ENCODE data around the gene GGT6.

GGT6 gene

DNA sequence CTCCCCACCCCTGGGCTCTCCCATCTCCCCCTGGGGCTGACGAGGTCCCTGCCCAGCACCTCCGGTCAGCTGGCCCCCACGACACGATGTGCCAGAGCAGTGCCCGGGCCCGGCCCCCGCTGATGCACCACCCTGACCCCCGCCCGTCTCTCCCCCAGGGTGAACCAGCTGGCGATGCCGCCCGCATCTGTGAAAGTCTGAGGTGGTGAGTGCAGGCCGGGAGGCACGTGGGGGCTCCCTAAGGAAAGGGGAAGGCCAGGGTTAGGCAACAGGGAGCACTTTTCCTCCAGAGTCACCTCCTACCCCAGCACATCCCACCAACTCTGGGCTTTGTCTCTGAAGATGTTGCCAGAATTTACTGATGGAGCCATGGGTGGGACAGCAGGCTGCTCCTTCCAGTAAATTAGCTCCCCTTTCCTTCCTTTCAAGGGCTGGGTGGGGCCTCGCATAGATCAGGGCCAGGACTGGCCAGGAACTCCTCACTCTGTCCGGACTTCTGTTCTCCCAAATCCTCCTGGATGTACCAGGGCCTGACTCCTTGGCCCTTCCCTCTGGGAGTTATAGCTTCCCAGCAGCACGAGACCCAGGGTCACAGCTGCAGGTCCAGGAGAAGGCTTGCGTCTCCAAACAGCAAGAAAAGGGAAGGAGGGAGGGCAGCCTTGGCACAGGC is 23.5 kb downstream of the GGT6 start:
- Histone ChIP-seq H3K9me3 (ENCODE audit: control insufficient read depth, insufficient read depth, low read length) (no peaks in the 10 kb centered on the region), H3K27ac (ENCODE audit: low read depth, low read length) (no peak overlapping the region), H3K36me3 (ENCODE audit: control insufficient read depth, insufficient read depth, low read length) (peaks cover 46% of the 10 kb centered on the region), H3K27me3 (ENCODE audit: control insufficient read depth, insufficient read depth, low read length) (peaks cover 26% of the 10 kb centered on the region), H3K9ac (ENCODE audit: low read depth, low read length) (no peak overlapping the region), H3K4me3 (ENCODE audit: low read depth, low read length) (peak overlapping the region; percentile 49), H3K4me1 (ENCODE audit: control insufficient read depth, insufficient read depth, low read length) (peaks cover 15% of the 10 kb centered on the region)

DNA sequence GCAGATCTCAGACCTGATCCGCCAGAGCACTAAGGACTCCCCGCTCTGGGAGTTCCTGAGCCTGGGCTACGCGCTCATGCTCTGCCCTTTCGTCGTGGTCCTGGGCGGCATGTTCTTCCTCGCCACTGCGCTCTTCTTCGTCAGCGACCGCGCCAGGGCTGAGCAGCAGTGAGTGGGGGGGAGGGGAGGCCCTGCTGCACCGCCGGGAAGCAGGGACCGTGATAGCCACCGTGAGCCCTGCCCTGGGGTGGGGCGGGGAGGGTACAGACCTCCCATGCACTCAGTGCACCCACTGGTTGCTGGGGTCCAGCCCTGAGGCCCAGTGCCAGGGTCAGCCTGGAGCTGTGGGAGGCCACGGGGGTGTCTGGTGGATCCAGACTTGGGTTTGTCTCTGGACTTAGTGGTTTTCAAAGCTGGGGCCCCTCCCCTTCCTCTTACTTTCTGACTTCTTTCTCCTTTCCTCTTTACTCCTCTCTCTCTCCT is 24.1 kb downstream of the GGT6 start:
- H3K27ac ChIP-seq (ENCODE audit: low read depth, low read length) = no peak overlapping the region
- H3K9ac ChIP-seq (ENCODE audit: low read depth, low read length) = no peak overlapping the region
- H3K4me1 ChIP-seq (ENCODE audit: control insufficient read depth, insufficient read depth, low read length) = peaks cover 15% of the 10 kb centered on the region
- H3K9me3 ChIP-seq (ENCODE audit: control insufficient read depth, insufficient read depth, low read length) = no peaks in the 10 kb centered on the region
- H3K36me3 ChIP-seq (ENCODE audit: control insufficient read depth, insufficient read depth, low read length) = peaks cover 40% of the 10 kb centered on the region
- H3K4me3 ChIP-seq (ENCODE audit: low read depth, low read length) = peak overlapping the region; percentile 49
- peaks cover 32% of the 10 kb centered on the region for H3K27me3 ChIP-seq (ENCODE audit: control insufficient read depth, insufficient read depth, low read length)

DNA sequence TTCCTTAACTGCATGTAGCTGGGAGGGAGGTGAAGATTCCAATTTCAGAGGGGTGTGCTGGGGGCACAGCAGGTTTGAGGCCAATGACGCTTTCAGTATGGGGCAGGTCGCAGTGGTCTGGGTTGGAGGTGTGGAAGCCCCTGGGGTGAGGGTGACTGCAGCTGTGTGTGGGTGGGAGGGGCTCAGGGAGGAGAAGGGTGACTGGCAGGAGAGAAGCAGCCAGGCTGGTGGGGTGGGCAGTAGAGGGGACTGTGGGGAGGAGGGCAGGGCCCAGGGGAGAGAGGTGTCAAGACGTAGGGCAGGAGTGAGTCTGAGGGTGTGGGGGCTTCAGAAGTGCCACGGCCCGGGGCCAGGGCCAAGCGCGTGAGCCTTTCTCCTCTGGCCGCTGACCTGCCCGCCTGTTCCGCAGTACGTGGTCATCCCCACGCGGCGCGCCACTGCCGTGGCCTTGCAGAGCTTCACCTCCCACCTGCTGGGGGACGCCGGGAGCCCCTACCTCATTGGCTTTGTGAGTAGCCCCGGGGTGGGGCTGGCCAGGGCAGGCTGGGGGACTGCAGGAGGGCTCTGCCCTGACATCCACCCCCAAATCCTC is 24.6 kb downstream of the GGT6 start:
- Histone ChIP-seq H3K9ac (ENCODE audit: low read depth, low read length) (no peak overlapping the region), H3K4me1 (ENCODE audit: control insufficient read depth, insufficient read depth, low read length) (peaks cover 15% of the 10 kb centered on the region)

DNA sequence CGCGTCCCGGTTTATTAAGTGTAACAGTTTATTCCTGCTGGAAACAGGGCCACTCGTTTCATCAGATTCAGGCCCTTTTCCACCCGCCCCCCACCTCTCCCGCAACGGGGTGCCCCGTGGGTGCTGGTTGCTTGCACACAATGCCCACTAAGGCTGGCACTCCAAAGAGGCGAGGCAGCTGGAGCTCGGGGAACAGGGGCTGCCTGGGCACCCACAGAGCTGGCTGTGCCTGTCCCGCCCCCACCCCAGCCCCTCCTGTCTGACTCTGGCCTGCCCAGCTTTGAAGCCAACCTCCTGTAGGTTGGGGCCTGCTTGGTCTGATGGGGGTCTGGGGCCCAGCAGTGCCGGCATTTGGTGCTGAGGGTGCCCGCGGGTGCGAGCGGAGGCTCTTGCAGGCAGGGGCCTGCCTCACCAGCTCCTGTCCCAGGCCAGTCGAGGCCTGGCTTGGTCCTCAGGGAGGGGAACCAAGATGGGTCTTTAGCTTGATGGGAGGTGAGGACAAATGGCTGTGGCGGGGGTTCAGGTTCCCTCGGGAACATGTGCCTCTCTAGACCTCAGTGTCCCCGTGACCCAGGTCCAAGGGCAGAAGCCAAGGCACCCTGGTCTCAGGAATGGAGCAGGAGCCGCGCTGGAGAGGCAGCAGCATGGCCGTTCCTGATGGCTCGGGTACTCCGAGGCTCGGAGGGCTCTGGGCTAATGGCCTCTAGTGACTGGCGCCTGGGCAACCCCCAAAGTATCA is 25.3 kb downstream of the GGT6 start:
- Histone ChIP-seq H3K4me3 (ENCODE audit: low read depth, low read length) (no peak overlapping the region), H3K36me3 (ENCODE audit: control insufficient read depth, insufficient read depth, low read length) (peaks cover 28% of the 10 kb centered on the region), H3K27me3 (ENCODE audit: control insufficient read depth, insufficient read depth, low read length) (peaks cover 42% of the 10 kb centered on the region), H3K4me1 (ENCODE audit: control insufficient read depth, insufficient read depth, low read length) (peaks cover 15% of the 10 kb centered on the region), H3K9me3 (ENCODE audit: control insufficient read depth, insufficient read depth, low read length) (no peaks in the 10 kb centered on the region), H3K27ac (ENCODE audit: low read depth, low read length) (no peak overlapping the region), H3K9ac (ENCODE audit: low read depth, low read length) (no peak overlapping the region)

More for the DNA sequence above, 24.6 kb downstream of the GGT6 start:
- peaks cover 35% of the 10 kb centered on the region for H3K36me3 ChIP-seq (ENCODE audit: control insufficient read depth, insufficient read depth, low read length)
- peaks cover 37% of the 10 kb centered on the region for H3K27me3 ChIP-seq (ENCODE audit: control insufficient read depth, insufficient read depth, low read length)
- no peaks in the 10 kb centered on the region for H3K9me3 ChIP-seq (ENCODE audit: control insufficient read depth, insufficient read depth, low read length)
- no peak overlapping the region for H3K27ac ChIP-seq (ENCODE audit: low read depth, low read length)
- H3K4me3 ChIP-seq (ENCODE audit: low read depth, low read length) = peak overlapping the region; percentile 49; the same call in 1 of the 2 replicates

DNA sequence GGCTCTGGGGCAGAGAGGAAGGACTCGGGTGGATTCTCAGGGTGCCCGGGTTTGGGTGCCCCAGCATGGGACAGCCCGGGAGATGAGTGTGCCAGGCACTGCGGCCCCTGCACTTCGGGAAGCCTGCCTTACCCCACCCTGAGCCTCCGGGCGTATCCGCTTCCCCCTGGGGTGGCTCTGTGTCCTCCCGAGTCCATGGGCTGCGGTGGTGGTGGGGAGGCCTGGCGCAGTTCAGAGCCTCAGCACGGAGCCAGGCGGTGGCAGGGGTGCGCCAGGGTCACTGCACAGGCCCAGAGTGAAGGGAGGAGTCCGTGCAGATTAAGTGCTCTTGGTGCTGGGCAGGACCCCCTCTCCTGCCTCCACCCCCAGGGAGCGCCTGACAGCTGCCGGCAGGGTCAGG is 25.9 kb downstream of the GGT6 start:
- no peak overlapping the region for H3K27ac ChIP-seq (ENCODE audit: low read depth, low read length)
- no peak overlapping the region for H3K4me3 ChIP-seq (ENCODE audit: low read depth, low read length)
- H3K36me3 ChIP-seq (ENCODE audit: control insufficient read depth, insufficient read depth, low read length) = peaks cover 22% of the 10 kb centered on the region
- peaks cover 15% of the 10 kb centered on the region for H3K4me1 ChIP-seq (ENCODE audit: control insufficient read depth, insufficient read depth, low read length)
- H3K9ac ChIP-seq (ENCODE audit: low read depth, low read length) = no peak overlapping the region
- peaks cover 48% of the 10 kb centered on the region for H3K27me3 ChIP-seq (ENCODE audit: control insufficient read depth, insufficient read depth, low read length)
- no peaks in the 10 kb centered on the region for H3K9me3 ChIP-seq (ENCODE audit: control insufficient read depth, insufficient read depth, low read length)

DNA sequence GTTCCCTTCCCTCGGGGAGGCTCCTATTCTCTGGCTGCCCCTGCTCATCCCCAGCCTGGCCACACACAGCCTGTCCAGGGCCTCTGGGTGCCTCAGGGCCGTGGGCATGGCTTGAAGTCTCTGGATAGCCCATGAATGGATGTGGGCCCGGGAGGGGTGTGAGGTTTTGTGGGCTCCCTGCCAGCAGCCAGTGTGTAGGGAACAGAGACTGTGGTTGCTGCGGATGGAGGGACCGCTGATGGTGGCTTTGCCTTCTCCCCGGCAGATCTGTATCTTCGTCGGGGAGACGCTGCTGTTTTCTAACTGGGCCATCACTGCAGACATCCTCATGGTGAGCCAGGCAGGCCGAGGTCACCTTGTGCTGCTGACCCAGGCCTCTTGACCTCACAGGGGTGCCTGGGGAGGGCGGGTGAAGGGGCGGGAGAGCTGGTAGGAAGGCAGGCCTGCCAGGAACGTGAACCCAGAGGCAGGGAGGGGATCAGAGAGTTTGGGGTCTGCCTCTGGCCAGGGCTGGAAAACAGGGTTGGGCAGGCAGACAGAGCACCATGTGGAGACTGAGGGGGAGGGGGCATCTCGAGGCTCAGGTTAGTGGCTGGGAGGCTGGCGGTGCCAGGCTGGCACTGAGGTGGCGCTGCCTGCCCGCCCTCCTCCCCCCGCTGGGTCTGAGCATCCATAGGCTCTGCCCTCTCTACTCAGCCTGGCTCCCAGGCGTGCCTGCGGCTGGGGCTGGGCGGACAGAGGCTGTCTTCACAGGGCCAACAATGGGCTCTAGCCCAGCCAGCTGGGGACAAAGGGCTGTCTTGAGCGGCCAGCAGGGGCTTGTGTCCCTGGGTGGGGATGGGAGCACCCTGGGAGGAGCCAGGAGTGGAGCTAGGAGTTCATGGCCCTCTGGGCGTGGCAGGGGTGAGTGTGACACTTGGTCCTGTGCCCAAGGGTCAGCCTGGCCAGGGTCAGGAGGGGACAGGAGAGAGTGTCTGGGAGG is 26.6 kb downstream of the GGT6 start:
- no peak overlapping the region for H3K4me3 ChIP-seq (ENCODE audit: low read depth, low read length)
- H3K9me3 ChIP-seq (ENCODE audit: control insufficient read depth, insufficient read depth, low read length) = no peaks in the 10 kb centered on the region
- H3K27me3 ChIP-seq (ENCODE audit: control insufficient read depth, insufficient read depth, low read length) = peaks cover 50% of the 10 kb centered on the region
- peaks cover 15% of the 10 kb centered on the region for H3K4me1 ChIP-seq (ENCODE audit: control insufficient read depth, insufficient read depth, low read length)
- H3K9ac ChIP-seq (ENCODE audit: low read depth, low read length) = no peak overlapping the region
- H3K27ac ChIP-seq (ENCODE audit: low read depth, low read length) = no peak overlapping the region
- H3K36me3 ChIP-seq (ENCODE audit: control insufficient read depth, insufficient read depth, low read length) = peaks cover 15% of the 10 kb centered on the region

DNA sequence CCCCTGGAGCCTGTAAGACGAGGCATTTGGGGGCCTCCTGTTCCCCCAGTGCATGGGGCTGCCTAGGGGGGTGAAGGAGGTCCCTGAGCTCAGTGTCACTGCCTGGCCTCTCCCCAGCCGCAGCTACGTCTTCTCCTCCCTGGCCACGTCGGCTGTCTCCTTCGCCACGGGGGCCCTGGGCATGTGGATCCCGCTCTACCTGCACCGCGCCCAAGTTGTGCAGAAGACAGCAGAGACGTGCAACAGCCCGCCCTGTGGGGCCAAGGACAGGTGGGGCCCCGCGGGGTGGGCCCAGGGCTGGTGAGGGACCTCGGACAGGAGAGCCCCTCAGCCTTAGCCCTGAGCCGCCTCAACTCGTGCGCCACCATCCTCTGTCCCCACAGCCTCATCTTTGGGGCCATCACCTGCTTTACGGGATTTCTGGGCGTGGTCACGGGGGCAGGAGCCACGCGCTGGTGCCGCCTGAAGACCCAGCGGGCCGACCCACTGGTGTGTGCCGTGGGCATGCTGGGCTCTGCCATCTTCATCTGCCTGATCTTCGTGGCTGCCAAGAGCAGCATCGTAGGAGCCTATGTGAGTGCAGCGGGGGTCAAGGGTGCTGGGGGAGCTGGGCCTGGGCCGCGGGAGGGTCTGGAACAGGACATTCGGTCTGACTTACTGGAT is 27.4 kb downstream of the GGT6 start:
- H3K36me3 ChIP-seq (ENCODE audit: control insufficient read depth, insufficient read depth, low read length) = peaks cover 7% of the 10 kb centered on the region
- H3K27ac ChIP-seq (ENCODE audit: low read depth, low read length) = no peak overlapping the region
- H3K4me1 ChIP-seq (ENCODE audit: control insufficient read depth, insufficient read depth, low read length) = peaks cover 15% of the 10 kb centered on the region
- H3K27me3 ChIP-seq (ENCODE audit: control insufficient read depth, insufficient read depth, low read length) = peaks cover 56% of the 10 kb centered on the region
- H3K9ac ChIP-seq (ENCODE audit: low read depth, low read length) = no peak overlapping the region
- no peak overlapping the region for H3K4me3 ChIP-seq (ENCODE audit: low read depth, low read length)
- H3K9me3 ChIP-seq (ENCODE audit: control insufficient read depth, insufficient read depth, low read length) = no peaks in the 10 kb centered on the region

DNA sequence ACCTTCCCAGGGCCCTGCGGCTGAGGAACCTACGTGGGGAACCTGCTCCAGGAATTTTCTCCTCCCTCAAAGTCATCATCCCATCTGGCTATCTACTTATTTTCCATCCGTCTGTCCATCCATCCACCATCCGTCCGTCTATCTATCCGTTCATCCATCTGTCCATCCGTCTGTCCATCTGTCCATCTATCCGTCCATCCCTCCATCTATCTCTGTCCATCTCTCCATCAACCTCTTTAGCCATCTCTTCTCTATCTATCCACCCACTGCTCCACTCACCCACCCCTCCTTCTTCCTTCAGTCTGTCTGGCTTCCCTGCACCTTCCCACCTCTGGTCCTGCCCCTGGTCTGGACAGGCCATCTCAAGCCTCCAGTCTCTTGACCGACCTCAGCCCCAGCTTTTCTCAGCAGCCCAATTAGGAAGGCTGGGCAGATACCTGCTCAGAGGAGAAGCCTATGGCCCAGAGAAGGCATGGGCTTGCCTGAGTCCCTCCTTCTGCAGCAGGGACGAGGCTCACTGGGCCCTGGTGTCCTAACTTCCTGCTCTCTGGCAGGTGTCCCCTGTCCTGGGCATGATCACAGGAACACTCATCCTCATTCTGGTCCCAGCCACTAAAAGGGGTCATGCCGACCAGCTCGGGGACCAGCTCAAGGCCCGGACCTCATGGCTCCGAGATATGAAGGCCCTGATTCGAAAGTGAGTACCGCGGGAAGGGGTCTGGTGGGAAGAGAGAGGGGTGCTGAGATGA is 28.2 kb downstream of the GGT6 start:
- Histone ChIP-seq H3K4me3 (ENCODE audit: low read depth, low read length) (no peak overlapping the region), H3K36me3 (ENCODE audit: control insufficient read depth, insufficient read depth, low read length) (no peaks in the 10 kb centered on the region), H3K9ac (ENCODE audit: low read depth, low read length) (no peak overlapping the region; the same call in 1 of the 2 replicates), H3K27ac (ENCODE audit: low read depth, low read length) (no peak overlapping the region), H3K4me1 (ENCODE audit: control insufficient read depth, insufficient read depth, low read length) (peaks cover 20% of the 10 kb centered on the region), H3K9me3 (ENCODE audit: control insufficient read depth, insufficient read depth, low read length) (no peaks in the 10 kb centered on the region), H3K27me3 (ENCODE audit: control insufficient read depth, insufficient read depth, low read length) (peaks cover 64% of the 10 kb centered on the region)

DNA sequence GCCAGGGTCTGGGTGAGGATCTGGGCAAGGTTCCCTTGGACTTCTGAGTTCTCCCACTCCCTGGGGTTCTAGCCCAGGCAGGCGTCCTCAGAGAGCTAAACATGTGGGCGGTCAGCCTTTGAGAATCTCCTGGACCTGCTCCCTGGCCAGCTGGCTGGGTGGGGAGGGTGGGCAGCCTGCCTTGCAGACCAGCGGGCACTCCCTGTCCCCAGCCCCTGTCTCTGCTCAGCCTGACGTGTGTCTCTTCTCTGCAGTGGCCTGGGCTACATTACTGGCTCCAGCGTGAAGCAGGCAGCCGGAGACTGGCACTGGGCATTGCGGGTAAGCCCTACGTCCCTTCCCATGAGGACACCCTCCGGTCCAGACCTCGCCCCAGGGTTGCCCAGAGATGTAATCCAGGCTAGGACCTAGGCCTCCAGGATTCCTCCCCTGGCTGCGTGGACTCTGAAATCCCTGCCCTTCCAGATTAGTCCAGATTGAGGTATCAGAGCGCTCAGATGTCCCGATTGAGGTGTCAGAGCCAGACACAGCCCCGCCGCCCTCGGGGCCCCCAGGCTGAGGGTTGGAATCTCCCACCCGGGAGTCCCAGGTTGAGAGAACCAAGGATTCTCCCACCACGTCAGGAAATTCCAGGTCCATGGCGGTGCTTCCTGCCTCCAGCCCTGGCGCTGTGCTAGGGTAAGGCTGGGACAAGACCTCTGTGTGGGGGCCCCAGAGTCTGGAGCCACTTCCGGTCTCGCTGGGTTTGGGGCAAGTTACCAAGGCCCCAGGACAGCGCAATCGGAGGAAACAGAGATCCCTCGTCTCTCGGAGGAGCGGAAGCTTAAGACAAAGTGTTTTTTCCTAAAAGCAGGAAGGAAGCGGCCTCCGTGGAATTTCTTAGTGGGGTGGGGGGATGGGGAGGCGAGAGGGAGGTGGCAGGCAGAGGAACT is 29.3 kb downstream of the GGT6 start:
- Histone ChIP-seq H3K9me3 (ENCODE audit: control insufficient read depth, insufficient read depth, low read length) (no peaks in the 10 kb centered on the region), H3K27me3 (ENCODE audit: control insufficient read depth, insufficient read depth, low read length) (peaks cover 73% of the 10 kb centered on the region), H3K4me1 (ENCODE audit: control insufficient read depth, insufficient read depth, low read length) (peaks cover 12% of the 10 kb centered on the region), H3K36me3 (ENCODE audit: control insufficient read depth, insufficient read depth, low read length) (no peaks in the 10 kb centered on the region), H3K4me3 (ENCODE audit: low read depth, low read length) (no peak overlapping the region), H3K9ac (ENCODE audit: low read depth, low read length) (no peak overlapping the region), H3K27ac (ENCODE audit: low read depth, low read length) (no peak overlapping the region)

Data from HUES48 (cell line).